ENCODE data around the gene C1orf232.

GRCh38 chr1:26161415-26162219, 7.1 kb downstream of the C1orf232 start:
- TF ChIP-seq, protein P1, sequence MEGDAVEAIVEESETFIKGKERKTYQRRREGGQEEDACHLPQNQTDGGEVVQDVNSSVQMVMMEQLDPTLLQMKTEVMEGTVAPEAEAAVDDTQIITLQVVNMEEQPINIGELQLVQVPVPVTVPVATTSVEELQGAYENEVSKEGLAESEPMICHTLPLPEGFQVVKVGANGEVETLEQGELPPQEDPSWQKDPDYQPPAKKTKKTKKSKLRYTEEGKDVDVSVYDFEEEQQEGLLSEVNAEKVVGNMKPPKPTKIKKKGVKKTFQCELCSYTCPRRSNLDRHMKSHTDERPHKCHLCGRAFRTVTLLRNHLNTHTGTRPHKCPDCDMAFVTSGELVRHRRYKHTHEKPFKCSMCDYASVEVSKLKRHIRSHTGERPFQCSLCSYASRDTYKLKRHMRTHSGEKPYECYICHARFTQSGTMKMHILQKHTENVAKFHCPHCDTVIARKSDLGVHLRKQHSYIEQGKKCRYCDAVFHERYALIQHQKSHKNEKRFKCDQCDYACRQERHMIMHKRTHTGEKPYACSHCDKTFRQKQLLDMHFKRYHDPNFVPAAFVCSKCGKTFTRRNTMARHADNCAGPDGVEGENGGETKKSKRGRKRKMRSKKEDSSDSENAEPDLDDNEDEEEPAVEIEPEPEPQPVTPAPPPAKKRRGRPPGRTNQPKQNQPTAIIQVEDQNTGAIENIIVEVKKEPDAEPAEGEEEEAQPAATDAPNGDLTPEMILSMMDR (conservative IDR thresholded peaks at IDR 0.05; ENCODE audit: low read depth, low read length) = no peak; the same call in 1 of the 2 replicates
- TF ChIP-seq RCOR1 (IDR thresholded peaks at IDR 0.05; ENCODE audit: insufficient replicate concordance, low read length) = no peak
- no peak for TF ChIP-seq RAD21 (IDR thresholded peaks at IDR 0.05; ENCODE audit: low read length)
- no peak for TF ChIP-seq POLR2A (IDR thresholded peaks at IDR 0.05; ENCODE audit: low read depth, low read length)
- TF ChIP-seq, protein P2, sequence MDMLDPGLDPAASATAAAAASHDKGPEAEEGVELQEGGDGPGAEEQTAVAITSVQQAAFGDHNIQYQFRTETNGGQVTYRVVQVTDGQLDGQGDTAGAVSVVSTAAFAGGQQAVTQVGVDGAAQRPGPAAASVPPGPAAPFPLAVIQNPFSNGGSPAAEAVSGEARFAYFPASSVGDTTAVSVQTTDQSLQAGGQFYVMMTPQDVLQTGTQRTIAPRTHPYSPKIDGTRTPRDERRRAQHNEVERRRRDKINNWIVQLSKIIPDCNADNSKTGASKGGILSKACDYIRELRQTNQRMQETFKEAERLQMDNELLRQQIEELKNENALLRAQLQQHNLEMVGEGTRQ (IDR thresholded peaks at IDR 0.05; ENCODE audit: low read depth, low read length) = no peak
- TF ChIP-seq RFX5 (IDR thresholded peaks at IDR 0.05; ENCODE audit: low read depth, low read length) = no peak
- no peak for TF ChIP-seq MAFK (IDR thresholded peaks at IDR 0.05; ENCODE audit: low read depth, low read length)
- no peak for TF ChIP-seq CEBPB (IDR thresholded peaks at IDR 0.05; ENCODE audit: low read depth, low read length)
- TF ChIP-seq MAZ (IDR thresholded peaks at IDR 0.05; ENCODE audit: borderline replicate concordance, low read depth, low read length) = no peak

All from IMR-90 (cell line).